ENCODE data around the gene MED13L.

- TF ChIP-seq CTCF (IDR thresholded peaks at IDR 0.05; ENCODE audit: control extremely low read depth in 1 of 3, insufficient read depth in 1 of 3, low read depth in 1 of 3, low read length in 3 of 3): no peak
- TF ChIP-seq CEBPB (IDR thresholded peaks at IDR 0.05; ENCODE audit: low read depth, low read length): no peak
- TF ChIP-seq RAD21 (IDR thresholded peaks at IDR 0.05 in 1 of 2, conservative IDR thresholded peaks at IDR 0.05 in 1 of 2; ENCODE audit: low read depth in 2 of 2, low read length in 2 of 2): no peak
Observed at GRCh38 chr12:116070444-116070843, 207.0 kb downstream of the MED13L start.
